ENCODE measurements around the gene PDCL3.

Gene PDCL3

DNA sequence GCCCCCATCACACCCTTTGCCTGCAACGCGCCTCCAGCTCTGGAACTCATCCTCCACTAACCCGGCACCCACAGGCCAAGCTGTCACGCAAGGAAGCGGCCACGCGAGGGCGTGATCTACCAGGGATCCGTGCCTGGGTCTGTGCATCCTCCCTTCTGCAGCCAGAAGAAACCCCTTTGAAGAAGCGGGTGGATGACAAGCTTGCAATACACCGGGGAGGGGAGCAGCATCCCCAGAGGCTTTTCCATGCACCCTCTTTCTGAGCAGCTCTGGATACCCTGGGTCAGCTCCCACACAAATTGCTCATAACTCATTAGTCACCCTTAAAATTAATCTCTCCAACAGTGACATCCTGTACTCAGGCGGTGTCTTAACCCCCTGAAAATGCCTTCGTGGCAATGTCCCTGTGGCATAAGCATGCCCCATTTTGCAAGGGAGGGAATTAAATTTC, 47.6 kb downstream of the PDCL3 start:
- no peaks in the 10 kb centered on the region for H3K79me2 ChIP-seq (ENCODE audit: control insufficient read depth, insufficient read depth, low read length)
- DNase-seq = peak; percentile 64
- H3K4ac ChIP-seq (ENCODE audit: low read depth, low read length) = no peak overlapping the region
- H3K18ac ChIP-seq (ENCODE audit: low read length) = no peak overlapping the region
- H3K4me3 ChIP-seq (ENCODE audit: low read length) = no peak overlapping the region
- H3K36me3 ChIP-seq (ENCODE audit: control insufficient read depth, insufficient read depth, low read length) = no peaks in the 10 kb centered on the region
- H3K56ac ChIP-seq (ENCODE audit: low read length) = no peak overlapping the region
- H3K79me1 ChIP-seq (ENCODE audit: low read length) = no peaks in the 10 kb centered on the region
- H2BK120ac ChIP-seq (ENCODE audit: low read depth, low read length) = no peak overlapping the region
- H3K23ac ChIP-seq (ENCODE audit: low read length) = no peak overlapping the region
- no peak overlapping the region for H2AK5ac ChIP-seq (ENCODE audit: low read length)
- H3K27me3 ChIP-seq (ENCODE audit: insufficient read depth, low read length, poor library complexity) = no peaks in the 10 kb centered on the region
- H2BK5ac ChIP-seq (ENCODE audit: low read length) = no peak overlapping the region
- H3K27ac ChIP-seq (ENCODE audit: low read depth, low read length) = no peak overlapping the region
- H4K8ac ChIP-seq (ENCODE audit: low read depth, low read length) = no peak overlapping the region
- no peak overlapping the region for H2BK15ac ChIP-seq (replicated peaks; ENCODE audit: low read depth)
- H3K4me2 ChIP-seq (ENCODE audit: low read length) = no peak overlapping the region
- WGBS (ENCODE audit: extremely low coverage, insufficient coverage, low lambda C conversion rate) = no CpG with 5 or more reads among the region's 13 CpGs
- H4K5ac ChIP-seq (ENCODE audit: low read length) = no peak overlapping the region
- H3K9ac ChIP-seq (ENCODE audit: low read length) = no peak overlapping the region
- H3K4me1 ChIP-seq (ENCODE audit: control insufficient read depth, low read depth, low read length) = no peaks in the 10 kb centered on the region

DNA sequence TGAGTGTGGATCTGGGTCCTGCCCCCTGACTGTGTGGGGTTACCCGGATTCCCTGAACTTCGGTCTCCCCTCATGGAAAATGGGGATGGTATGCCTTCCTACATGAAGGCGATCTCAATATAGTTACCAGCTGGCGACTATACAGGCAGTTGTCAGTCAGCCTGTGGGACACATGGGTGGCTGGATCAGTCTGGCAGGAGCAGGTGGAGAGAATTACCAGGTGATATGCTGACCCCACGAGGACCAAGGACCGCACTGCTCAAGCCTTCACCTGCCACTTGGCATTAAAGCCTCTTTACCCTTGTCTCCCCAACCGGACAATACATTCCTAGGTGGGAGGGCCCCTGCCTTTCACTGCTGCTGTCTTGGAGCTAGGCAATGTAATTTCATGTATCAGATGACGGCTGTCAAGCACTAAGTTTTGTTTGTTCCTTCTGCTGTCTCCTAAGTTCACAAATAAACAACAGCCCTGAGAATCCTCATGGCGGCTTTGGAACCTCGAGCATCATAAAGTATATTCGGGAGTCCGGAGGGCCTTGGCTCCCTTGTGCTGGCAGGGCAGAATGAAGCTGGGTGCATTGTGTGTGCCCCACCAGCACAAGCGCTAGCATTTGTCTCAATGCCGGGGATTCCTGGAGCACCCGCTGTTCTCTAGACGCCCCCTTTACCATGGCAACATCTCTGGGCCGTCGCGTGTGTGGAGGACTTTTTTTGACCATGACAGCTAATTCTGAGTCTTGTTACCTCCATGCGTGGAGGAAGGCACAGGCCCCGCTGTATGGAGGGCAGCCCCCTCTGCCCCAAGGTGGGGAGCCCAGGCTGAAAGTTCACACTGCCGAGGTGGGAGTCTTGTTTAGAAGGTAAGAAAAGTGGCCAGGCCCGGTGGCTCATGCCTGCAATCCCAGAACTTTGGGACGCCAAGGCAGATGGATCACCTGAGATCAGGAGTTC, 48.6 kb downstream of the PDCL3 start:
- no peaks in the 10 kb centered on the region for H3K27me3 ChIP-seq (ENCODE audit: insufficient read depth, low read length, poor library complexity)
- DNase-seq = no peak

DNA sequence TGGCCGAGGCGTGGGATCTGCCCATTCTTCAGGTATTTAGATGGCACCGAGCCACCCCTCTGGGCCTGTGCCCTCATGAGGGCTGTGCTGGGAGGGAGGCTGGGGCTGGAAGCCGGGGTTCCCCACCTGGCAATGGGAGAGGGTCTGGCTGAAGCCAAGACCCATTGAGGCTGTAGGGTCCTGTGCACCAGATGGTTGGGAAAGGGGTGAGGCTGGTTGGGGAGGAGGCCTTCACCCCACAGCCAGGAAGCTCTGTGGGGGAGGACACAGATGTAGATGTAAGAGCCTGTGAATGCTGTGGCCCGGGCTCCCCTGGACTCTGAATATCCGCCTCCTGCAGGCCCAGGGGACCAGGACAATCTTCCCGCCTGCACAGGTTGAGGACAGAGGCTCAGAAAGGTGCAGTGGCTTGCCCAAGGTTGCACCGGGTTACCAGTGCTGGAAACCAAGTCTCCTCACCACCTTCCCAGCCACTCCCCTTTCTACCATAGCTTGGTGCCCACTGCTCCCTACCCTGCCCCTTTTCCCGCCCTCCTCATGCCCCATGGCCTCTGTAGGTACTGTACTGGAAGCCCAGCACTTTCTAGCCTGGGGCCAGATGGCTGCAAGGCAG, 49.7 kb downstream of the PDCL3 start:
- Histone ChIP-seq H3K4me1 (ENCODE audit: control insufficient read depth, low read depth, low read length) (no peaks in the 10 kb centered on the region), H3K4me2 (ENCODE audit: low read length) (no peak overlapping the region), H2BK5ac (ENCODE audit: low read length) (no peak overlapping the region), H3K18ac (ENCODE audit: low read length) (no peak overlapping the region), H3K27ac (ENCODE audit: low read depth, low read length) (no peak overlapping the region), H2AK5ac (ENCODE audit: low read length) (no peak overlapping the region), H4K5ac (ENCODE audit: low read length) (no peak overlapping the region), H3K9ac (ENCODE audit: low read length) (no peak overlapping the region), H2BK120ac (ENCODE audit: low read depth, low read length) (no peak overlapping the region), H4K8ac (ENCODE audit: low read depth, low read length) (no peak overlapping the region), H2BK15ac (replicated peaks; ENCODE audit: low read depth) (no peak overlapping the region), H3K4me3 (ENCODE audit: low read length) (no peak overlapping the region), H3K36me3 (ENCODE audit: control insufficient read depth, insufficient read depth, low read length) (no peaks in the 10 kb centered on the region), H3K79me1 (ENCODE audit: low read length) (no peaks in the 10 kb centered on the region), H3K23ac (ENCODE audit: low read length) (no peak overlapping the region), H3K27me3 (ENCODE audit: insufficient read depth, low read length, poor library complexity) (no peaks in the 10 kb centered on the region), H3K56ac (ENCODE audit: low read length) (no peak overlapping the region), H3K4ac (ENCODE audit: low read depth, low read length) (no peak overlapping the region), H3K79me2 (ENCODE audit: control insufficient read depth, insufficient read depth, low read length) (no peaks in the 10 kb centered on the region)
- no CpG with 5 or more reads among the region's 9 CpGs for WGBS (ENCODE audit: extremely low coverage, insufficient coverage, low lambda C conversion rate)
- DNase-seq = no peak

More for the DNA sequence above, 48.6 kb downstream of the PDCL3 start:
- Histone ChIP-seq H3K36me3 (ENCODE audit: control insufficient read depth, insufficient read depth, low read length) (no peaks in the 10 kb centered on the region), H4K5ac (ENCODE audit: low read length) (no peak overlapping the region), H3K79me1 (ENCODE audit: low read length) (no peaks in the 10 kb centered on the region), H3K27ac (ENCODE audit: low read depth, low read length) (no peak overlapping the region), H2BK15ac (replicated peaks; ENCODE audit: low read depth) (no peak overlapping the region), H4K8ac (ENCODE audit: low read depth, low read length) (no peak overlapping the region), H3K79me2 (ENCODE audit: control insufficient read depth, insufficient read depth, low read length) (no peaks in the 10 kb centered on the region), H3K4me2 (ENCODE audit: low read length) (no peak overlapping the region), H3K4me1 (ENCODE audit: control insufficient read depth, low read depth, low read length) (no peaks in the 10 kb centered on the region), H3K4me3 (ENCODE audit: low read length) (no peak overlapping the region), H2BK5ac (ENCODE audit: low read length) (no peak overlapping the region), H3K56ac (ENCODE audit: low read length) (no peak overlapping the region), H3K9ac (ENCODE audit: low read length) (no peak overlapping the region), H2BK120ac (ENCODE audit: low read depth, low read length) (no peak overlapping the region), H3K23ac (ENCODE audit: low read length) (no peak overlapping the region), H3K18ac (ENCODE audit: low read length) (no peak overlapping the region), H3K4ac (ENCODE audit: low read depth, low read length) (no peak overlapping the region), H2AK5ac (ENCODE audit: low read length) (no peak overlapping the region)
- WGBS (ENCODE audit: extremely low coverage, insufficient coverage, low lambda C conversion rate) = no CpG with 5 or more reads among the region's 24 CpGs

DNA sequence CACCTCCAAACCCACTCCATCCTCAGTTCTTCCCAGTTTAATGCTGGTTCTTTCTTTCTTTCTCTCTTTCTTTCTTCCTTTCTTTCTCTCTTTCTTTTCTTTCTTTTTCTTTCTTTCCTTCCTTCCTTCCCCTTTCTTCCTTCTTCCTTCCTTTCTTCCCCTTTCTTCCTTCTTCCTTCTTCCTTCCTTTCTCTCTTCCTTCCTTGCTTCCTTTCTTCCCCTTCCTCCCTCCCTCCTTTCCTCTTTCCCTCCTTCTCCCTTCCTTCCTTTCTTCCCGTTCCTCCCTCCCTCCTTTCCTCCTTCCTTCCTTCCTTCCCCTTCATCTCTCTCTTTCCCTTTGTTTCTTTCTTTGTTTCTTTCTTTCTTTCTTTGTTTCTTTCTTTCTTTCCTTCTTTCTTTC, 50.9 kb downstream of the PDCL3 start:
- H3K18ac ChIP-seq (ENCODE audit: low read length) = no peak overlapping the region
- H3K4ac ChIP-seq (ENCODE audit: low read depth, low read length) = no peak overlapping the region
- no peak overlapping the region for H4K5ac ChIP-seq (ENCODE audit: low read length)
- H3K27me3 ChIP-seq (ENCODE audit: insufficient read depth, low read length, poor library complexity) = no peaks in the 10 kb centered on the region
- H2BK15ac ChIP-seq (replicated peaks; ENCODE audit: low read depth) = no peak overlapping the region
- H3K56ac ChIP-seq (ENCODE audit: low read length) = no peak overlapping the region
- no peak overlapping the region for H3K23ac ChIP-seq (ENCODE audit: low read length)
- no peaks in the 10 kb centered on the region for H3K79me2 ChIP-seq (ENCODE audit: control insufficient read depth, insufficient read depth, low read length)
- no peak overlapping the region for H3K27ac ChIP-seq (ENCODE audit: low read depth, low read length)
- no peak overlapping the region for H2BK120ac ChIP-seq (ENCODE audit: low read depth, low read length)
- H4K8ac ChIP-seq (ENCODE audit: low read depth, low read length) = no peak overlapping the region
- no peak overlapping the region for H3K9ac ChIP-seq (ENCODE audit: low read length)
- H3K4me3 ChIP-seq (ENCODE audit: low read length) = no peak overlapping the region
- no peak for DNase-seq
- H3K79me1 ChIP-seq (ENCODE audit: low read length) = no peaks in the 10 kb centered on the region
- H2BK5ac ChIP-seq (ENCODE audit: low read length) = no peak overlapping the region
- no peaks in the 10 kb centered on the region for H3K36me3 ChIP-seq (ENCODE audit: control insufficient read depth, insufficient read depth, low read length)
- WGBS (ENCODE audit: extremely low coverage, insufficient coverage, low lambda C conversion rate) = no CpG with 5 or more reads among the region's 1 CpG
- H3K4me1 ChIP-seq (ENCODE audit: control insufficient read depth, low read depth, low read length) = no peaks in the 10 kb centered on the region
- no peak overlapping the region for H2AK5ac ChIP-seq (ENCODE audit: low read length)
- no peak overlapping the region for H3K4me2 ChIP-seq (ENCODE audit: low read length)

DNA sequence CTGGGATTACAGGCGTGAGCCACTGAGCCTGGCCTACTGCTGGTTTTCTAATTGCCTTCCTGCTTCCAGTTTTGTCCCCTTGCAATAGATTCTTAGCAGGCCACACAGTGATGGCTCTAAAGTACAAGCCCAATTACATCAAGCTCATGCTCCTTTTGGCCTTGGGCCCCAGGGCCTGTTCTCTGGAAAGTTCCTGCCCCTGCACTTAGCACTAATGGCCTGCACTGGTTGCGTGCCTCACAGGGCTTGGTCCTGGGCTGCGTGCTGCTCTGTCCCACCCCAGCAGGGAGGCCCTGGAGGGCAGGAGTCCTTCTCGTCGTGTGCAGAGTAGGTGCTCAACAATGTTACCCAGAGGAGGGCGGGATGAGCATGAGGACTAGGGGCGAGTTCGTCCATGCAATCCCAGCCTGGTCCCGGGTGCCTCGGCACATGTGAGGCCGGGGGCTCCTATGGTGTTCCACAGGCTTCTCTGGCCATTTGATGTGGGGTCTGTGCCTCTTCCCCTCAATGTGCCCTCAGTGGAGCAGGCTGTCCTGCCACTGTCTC, 51.7 kb downstream of the PDCL3 start:
- H3K79me1 ChIP-seq (ENCODE audit: low read length) = no peaks in the 10 kb centered on the region
- H3K4me1 ChIP-seq (ENCODE audit: control insufficient read depth, low read depth, low read length) = no peaks in the 10 kb centered on the region
- H3K27ac ChIP-seq (ENCODE audit: low read depth, low read length) = no peak overlapping the region
- H3K4me3 ChIP-seq (ENCODE audit: low read length) = no peak overlapping the region
- H2AK5ac ChIP-seq (ENCODE audit: low read length) = no peak overlapping the region
- WGBS (ENCODE audit: extremely low coverage, insufficient coverage, low lambda C conversion rate) = no CpG with 5 or more reads among the region's 11 CpGs
- H2BK15ac ChIP-seq (replicated peaks; ENCODE audit: low read depth) = no peak overlapping the region
- no peak overlapping the region for H4K5ac ChIP-seq (ENCODE audit: low read length)
- no peak overlapping the region for H3K56ac ChIP-seq (ENCODE audit: low read length)
- H3K4ac ChIP-seq (ENCODE audit: low read depth, low read length) = no peak overlapping the region
- no peak overlapping the region for H3K23ac ChIP-seq (ENCODE audit: low read length)
- H3K9ac ChIP-seq (ENCODE audit: low read length) = no peak overlapping the region
- H3K4me2 ChIP-seq (ENCODE audit: low read length) = no peak overlapping the region
- H2BK5ac ChIP-seq (ENCODE audit: low read length) = no peak overlapping the region
- H3K79me2 ChIP-seq (ENCODE audit: control insufficient read depth, insufficient read depth, low read length) = no peaks in the 10 kb centered on the region
- no peak overlapping the region for H4K8ac ChIP-seq (ENCODE audit: low read depth, low read length)
- H2BK120ac ChIP-seq (ENCODE audit: low read depth, low read length) = no peak overlapping the region
- no peaks in the 10 kb centered on the region for H3K27me3 ChIP-seq (ENCODE audit: insufficient read depth, low read length, poor library complexity)
- H3K18ac ChIP-seq (ENCODE audit: low read length) = no peak overlapping the region
- no peak for DNase-seq
- no peaks in the 10 kb centered on the region for H3K36me3 ChIP-seq (ENCODE audit: control insufficient read depth, insufficient read depth, low read length)

Data from mesendoderm (in vitro differentiated cells).